GM12878 (cell line): ENCODE measurements around the gene FOXRED2. TPM values are rescaled to one million over a fixed set of nuclear protein-coding genes. Genes with fewer than 3 reads are reported as not detected.

Source experiments
- ATAC-seq: fragments of 200-7000 bp; cut with Tn5 transposase; 3 replicates; pipeline ENCODE4 v1.9.1; 2020; ENCODE audit warnings: mild to moderate bottlenecking, moderate library complexity
- BruUV-seq: library from RNA; stranded (reverse); fragments of 400-500 nt; replicated peaks from 2 replicates; lab custom pipeline; 2021; lab: Mats Ljungman, UMichigan
- CTCF ChIA-PET: fragments of 300-600 bp; sonication (Branson Sonifier 250); formaldehyde crosslinking; extraction: SDS; loops from one replicate; lab custom pipeline; 2021; ENCODE audit warnings: inconsistent platforms; lab: Yijun Ruan, JAX
- POLR2A ChIA-PET: fragments of 350-600 bp; formaldehyde crosslinking; extraction: SDS; loops from one replicate; lab custom pipeline; 2021; ENCODE audit warnings: inconsistent platforms; lab: Charles Lee
- RAD21 ChIA-PET: fragments of 300-600 bp; sonication (Branson Sonifier 250); formaldehyde crosslinking; loops from one replicate; lab custom pipeline; 2023; ENCODE audit warnings: antibody characterized with exemption; ENCODE audit not compliant: unreplicated experiment; lab: Charles Lee
- SMC1A ChIA-PET: fragments of 300-600 bp; sonication (Branson Sonifier 250); formaldehyde crosslinking; loops from one replicate; lab custom pipeline; 2023; ENCODE audit not compliant: unreplicated experiment, uncharacterized antibody; lab: Charles Lee
- DNase-seq: peaks from one replicate; pipeline ENCODE4 v3.0.0-alpha.2; 2011; ENCODE audit warnings: low read depth, low spot score
- FAIRE-seq: peaks from 3 replicates; lab custom pipeline; 2011; peaks lifted over from hg19 to GRCh38; lab: Jason Lieb, UNC
- H2AFZ ChIP-seq: 2 replicates; pipeline ENCODE4 v1.6.0; 2011; ENCODE audit warnings: low read depth, low read length, control low read depth; ENCODE audit not compliant: control insufficient read depth
- H3K27ac ChIP-seq: 2 replicates; pipeline ENCODE4 v1.5.1; 2011; ENCODE audit warnings: control low read depth; ENCODE audit not compliant: control insufficient read depth, insufficient read depth
- H3K27me3 ChIP-seq, 2 experiments: replicated peaks in 1 of 2; 2 replicates each; pipeline versions ENCODE4 v1.6.0 to v1.6.1; 2011; ENCODE audit warnings: low read length in 1 of 2; ENCODE audit not compliant: control insufficient read depth in 2 of 2, insufficient read depth in 2 of 2
- H3K36me3 ChIP-seq, 2 experiments: 2 replicates each; pipeline ENCODE4 v1.5.1; 2011; ENCODE audit warnings: low read length in 1 of 2; ENCODE audit not compliant: control insufficient read depth in 2 of 2, insufficient read depth in 2 of 2
- H3K4me1 ChIP-seq: 2 replicates; pipeline ENCODE4 v1.6.1; 2011; ENCODE audit warnings: mild to moderate bottlenecking, low read length, moderate library complexity, mixed read lengths; ENCODE audit not compliant: control insufficient read depth, insufficient read depth
- H3K4me2 ChIP-seq: 2 replicates; pipeline ENCODE4 v1.6.0; 2011; ENCODE audit warnings: control low read depth; ENCODE audit not compliant: control insufficient read depth, insufficient read depth
- H3K4me3 ChIP-seq: fragments of 200-600 bp; sonication (generic); 2 replicates; pipeline ENCODE4 v1.5.1; 2016
- H3K79me2 ChIP-seq: 2 replicates; pipeline ENCODE4 v1.6.0; 2011; ENCODE audit warnings: low read length; ENCODE audit not compliant: control insufficient read depth, insufficient read depth
- H3K9ac ChIP-seq: 2 replicates; pipeline ENCODE4 v1.8.0; 2011; ENCODE audit warnings: low read length, control low read depth, mixed read lengths; ENCODE audit not compliant: control insufficient read depth, insufficient read depth
- H3K9me3 ChIP-seq: replicated peaks from 3 replicates; pipeline ENCODE4 v1.5.1; 2011; ENCODE audit warnings: mild to moderate bottlenecking, low read length; ENCODE audit not compliant: control insufficient read depth, insufficient read depth
- H4K20me1 ChIP-seq: 2 replicates; pipeline ENCODE4 v1.6.0; 2011; ENCODE audit not compliant: control insufficient read depth, insufficient read depth
- CBX5 ChIP-seq: sonication (generic); IDR thresholded peaks from 2 replicates; pipeline ENCODE4 v1.6.1; 2016; ENCODE audit warnings: low read depth, moderate library complexity, mild to moderate bottlenecking, inconsistent platforms
- E2F4 ChIP-seq: IDR thresholded peaks from 2 replicates; pipeline ENCODE4 v1.6.1; 2012; ENCODE audit warnings: low read depth, low read length, improper control_type of control experiment
- EP300 ChIP-seq, 2 experiments: fragments of 150-350 bp in 1 of 2; IDR thresholded peaks; 2 replicates each; pipeline ENCODE4 v1.6.1; 2011 to 2012; ENCODE audit warnings: low read depth in 2 of 2, low read length in 2 of 2, borderline replicate concordance in 1 of 2, improper control_type of control experiment in 1 of 2, inconsistent platforms in 1 of 2; ENCODE audit not compliant: control insufficient read depth in 1 of 2
- FOS ChIP-seq: IDR thresholded peaks from 3 replicates; pipeline ENCODE4 v1.6.1; 2011; ENCODE audit warnings: borderline replicate concordance; ENCODE audit not compliant: insufficient read length; ENCODE audit errors: extremely low read depth
- FOXM1 ChIP-seq: IDR thresholded peaks from 2 replicates; pipeline ENCODE4 v1.6.1; 2012; ENCODE audit warnings: low read depth, mild to moderate bottlenecking, inconsistent platforms, low read length, moderate library complexity
- GATAD2B ChIP-seq: fragments of 450-650 bp; conservative IDR thresholded peaks from 2 replicates; pipeline ENCODE4 v1.6.1; 2017; ENCODE audit warnings: low read depth, mild to moderate bottlenecking, moderate library complexity
- HDGF ChIP-seq: fragments of 450-650 bp; IDR thresholded peaks from 2 replicates; pipeline ENCODE4 v1.6.1; 2016; ENCODE audit warnings: antibody characterized with exemption
- IKZF1 ChIP-seq: fragments of 450-650 bp; conservative IDR thresholded peaks from 2 replicates; pipeline ENCODE4 v1.6.1; 2017; ENCODE audit warnings: antibody characterized with exemption, mild to moderate bottlenecking
- IRF5 ChIP-seq: fragments of 450-650 bp; IDR thresholded peaks from 2 replicates; pipeline ENCODE4 v1.6.1; 2017; ENCODE audit warnings: borderline replicate concordance
- MTA2 ChIP-seq: fragments of 450-650 bp; IDR thresholded peaks from 2 replicates; pipeline ENCODE4 v1.6.1; 2016; ENCODE audit warnings: low read depth, mild to moderate bottlenecking, moderate library complexity
- NBN ChIP-seq: fragments of 450-650 bp; IDR thresholded peaks from 2 replicates; pipeline ENCODE4 v1.6.1; 2016
- RFX5 ChIP-seq: IDR thresholded peaks from 2 replicates; pipeline ENCODE4 v1.6.1; 2011; ENCODE audit warnings: low read depth, low read length, improper control_type of control experiment
- RUNX3 ChIP-seq: IDR thresholded peaks from 2 replicates; pipeline ENCODE4 v1.6.1; 2012; ENCODE audit warnings: low read length, inconsistent platforms
- SIN3A ChIP-seq: IDR thresholded peaks from 2 replicates; pipeline ENCODE4 v1.6.1; 2012; ENCODE audit warnings: low read depth, low read length, improper control_type of control experiment
- SP1 ChIP-seq: IDR thresholded peaks from one replicate; pipeline ENCODE4 v1.6.1; 2011; ENCODE audit warnings: low read depth, low read length
- SUPT20H ChIP-seq: IDR thresholded peaks from 2 replicates; pipeline ENCODE4 v1.6.1; 2011; ENCODE audit warnings: low read depth, mild to moderate bottlenecking, low read length, moderate library complexity, borderline replicate concordance; ENCODE audit not compliant: control insufficient read depth
- TCF12 ChIP-seq: IDR thresholded peaks from 2 replicates; pipeline ENCODE4 v1.6.1; 2011; ENCODE audit warnings: low read depth, mild to moderate bottlenecking, low read length
- USF2 ChIP-seq: IDR thresholded peaks from 2 replicates; pipeline ENCODE4 v1.6.1; 2011; ENCODE audit warnings: low read depth, low read length, improper control_type of control experiment, borderline replicate concordance
- ZNF217 ChIP-seq: fragments of 450-650 bp; IDR thresholded peaks from 2 replicates; pipeline ENCODE4 v1.6.1; 2017; ENCODE audit warnings: antibody characterized with exemption, mild to moderate bottlenecking
- ZZZ3 ChIP-seq: IDR thresholded peaks from 2 replicates; pipeline ENCODE4 v1.6.1; 2011; ENCODE audit warnings: low read depth; ENCODE audit not compliant: control insufficient read depth, insufficient read length
- WGBS: methylation state at CpG from one replicate; pipeline ENCODE4 v1.1.6; 2016; ENCODE audit warnings: low lambda C conversion rate; ENCODE audit not compliant: insufficient replicate concordance, insufficient coverage; ENCODE audit errors: missing lambda C conversion rate; 5-methylcytosine and 5-hydroxymethylcytosine counted together
- in situ Hi-C: fragments of 300-500 bp; cut with MboI; formaldehyde crosslinking; loops from 9 replicates; pipeline ENCODE4 v1.14.3; 2018; ENCODE audit warnings: mixed read lengths
- intact Hi-C: fragments of 100-400 bp; cut with micrococcal nuclease; formaldehyde crosslinking; loops from one replicate; pipeline ENCODE4 v1.14.2; 2022; ENCODE audit not compliant: unreplicated experiment
- polyA plus RNA-seq, 11 experiments: library from polyadenylated mRNA; depleted of rRNA in 4 of 11; unstranded in 6 of 11; stranded (reverse) in 5 of 11; fragments of >200 nt; fragmentation: Nextera tagmentation in 4 of 11; fragmentation: Illumina TruSeq in 1 of 11; extraction: Ambion mirVana in 4 of 11; extraction: Trizol in 1 of 11; gene quantifications; 1 replicate in 1 of 11; 2 replicates in 10 of 11; pipeline versions ENCODE4 v1.2.1 to v1.2.3, GENCODE V29; 2011 to 2016; ENCODE audit warnings: inconsistent platforms in 2 of 11, missing spikeins in 2 of 11, low read depth in 1 of 11
- total RNA-seq, 4 experiments: library from RNA; depleted of rRNA in 3 of 4; stranded (reverse); fragments of >200 nt in 3 of 4; fragmentation: Illumina TruSeq in 1 of 4; extraction: Trizol in 1 of 4; gene quantifications; 2 replicates each; pipeline versions ENCODE4 v1.2.1 to v1.2.3, GENCODE V29; 2013 to 2021

FOXRED2 gene
- total and polyA plus RNA-seq, 10 of the 15 experiments (the other 5 are each of a cell fraction or from before 2014, with no cell fraction given) = 1.8 to 28.8 (median 7.6) TPM

GRCh38 chr22:36528795-36529751 is 22.2 kb upstream of the FOXRED2 start, which contains the start of gene EIF3D:
Gene EIF3D, minus strand, starts transcription at chr22:36529166. Its CDS starts 3,045 bp downstream, at chr22:36526121.
- no peaks in the 10 kb centered on the region for H4K20me1 ChIP-seq
- peaks cover 12 to 25% of the 10 kb centered on the region in 2 experiments for H3K36me3 ChIP-seq
- WGBS = under 1% methylated on average over 82 of the region's 82 CpGs
- H3K4me3 ChIP-seq = peak within 1 kb of the TSS; percentile 84
- H3K79me2 ChIP-seq = peaks cover 34% of the 10 kb centered on the region
- H3K27ac ChIP-seq = peak within 1 kb of the TSS; percentile 95
- H3K4me2 ChIP-seq = peak within 1 kb of the TSS; percentile 88
- ChIA-PET SMC1A (interaction anchor here (1.3 to 1.4 kb wide), 2 partner anchors 18 to 22 kb away, joined by 3 to 4 read pairs; no protein-coding TSS in a partner anchor), RAD21 (interaction anchor here (1.0 to 1.2 kb wide), 2 partner anchors 22 to 47 kb away, joined by 3 to 4 read pairs; partner anchors contain the start of gene TXN2), POLR2A (interaction anchor here (0.6 to 1.6 kb wide), 9 partner anchors 18 to 593 kb away, joined by 3 to 6 read pairs (median 3); partner anchors contain the start of genes FOXRED2 and NCF4), CTCF (interaction anchor here (0.6 to 0.8 kb wide), 2 partner anchors 385 to 716 kb away, joined by 3 read pairs; no protein-coding TSS in a partner anchor)
- intact Hi-C loops (loop anchor here (5.0 kb wide), 1 partner anchor 333 kb away; the partner anchor contains the start of gene NCF4), in situ Hi-C loops (no loop called here)
- peak; percentile 96 for ATAC-seq
- no TSS peak for BruUV-seq
- peak within 1 kb of the TSS; percentile 82 for H2AFZ ChIP-seq
- DNase-seq = peak; percentile 99
- H3K27me3 ChIP-seq = no peaks in the 10 kb centered on the region
- peak; percentile 97 for FAIRE-seq
- no peaks in the 10 kb centered on the region; the same call in 1 of the 2 replicates for H3K4me1 ChIP-seq
- H3K9ac ChIP-seq = peak within 1 kb of the TSS; percentile 97
- H3K9me3 ChIP-seq = no peaks in the 10 kb centered on the region; the same call in 2 of the 3 replicates
- TF ChIP-seq EP300 (IDR thresholded peaks at IDR 0.05; ENCODE audit: borderline replicate concordance in 1 of 2, control insufficient read depth in 1 of 2, low read depth in 2 of 2, low read length in 2 of 2) = 0 out of 4 replicates have a peak, but pooled peaks of 1 of the 2 experiments have one; percentile 21
- TF ChIP-seq ZNF217 = no peak
- TF ChIP-seq ZZZ3 = no peak
- peak; percentile 84 for TF ChIP-seq TCF12
- TF ChIP-seq IKZF1 = peak; percentile 94
- peak; percentile 61; the same call in 1 of the 2 replicates for TF ChIP-seq MTA2
- 0 out of 2 replicates have a peak, but pooled peaks have one; percentile 43 for TF ChIP-seq E2F4
- TF ChIP-seq CBX5 = 0 out of 2 replicates have a peak, but pooled peaks have one; percentile 65
- TF ChIP-seq SP1 = peak; percentile 9
- TF ChIP-seq RFX5 = peak; percentile 56; the same call in 1 of the 2 replicates
- peak; percentile 95 for TF ChIP-seq HDGF
- no peak for TF ChIP-seq FOXM1
- TF ChIP-seq GATAD2B = peak; percentile 90
- no peak for TF ChIP-seq FOS
- TF ChIP-seq RUNX3 = peak; percentile 34; the same call in 1 of the 2 replicates
- no peak for TF ChIP-seq USF2
- TF ChIP-seq NBN = peak; percentile 87; the same call in 1 of the 2 replicates
- peak; percentile 64; the same call in 1 of the 2 replicates for TF ChIP-seq SIN3A
- TF ChIP-seq IRF5 = no peak
- no peak for TF ChIP-seq SUPT20H
